NCI-H1092 treated with DMSO at 0.1 percent for 48 hours (cell line): ENCODE results near the gene UBL4B.
A peak's percentile ranks its signal among the peaks of the same experiment; 100 is the strongest.

Experiments used
- DNase-seq: peaks from one replicate; lab custom pipeline; 2025; lab: John Stamatoyannopoulos, UW

The UBL4B gene

DNA sequence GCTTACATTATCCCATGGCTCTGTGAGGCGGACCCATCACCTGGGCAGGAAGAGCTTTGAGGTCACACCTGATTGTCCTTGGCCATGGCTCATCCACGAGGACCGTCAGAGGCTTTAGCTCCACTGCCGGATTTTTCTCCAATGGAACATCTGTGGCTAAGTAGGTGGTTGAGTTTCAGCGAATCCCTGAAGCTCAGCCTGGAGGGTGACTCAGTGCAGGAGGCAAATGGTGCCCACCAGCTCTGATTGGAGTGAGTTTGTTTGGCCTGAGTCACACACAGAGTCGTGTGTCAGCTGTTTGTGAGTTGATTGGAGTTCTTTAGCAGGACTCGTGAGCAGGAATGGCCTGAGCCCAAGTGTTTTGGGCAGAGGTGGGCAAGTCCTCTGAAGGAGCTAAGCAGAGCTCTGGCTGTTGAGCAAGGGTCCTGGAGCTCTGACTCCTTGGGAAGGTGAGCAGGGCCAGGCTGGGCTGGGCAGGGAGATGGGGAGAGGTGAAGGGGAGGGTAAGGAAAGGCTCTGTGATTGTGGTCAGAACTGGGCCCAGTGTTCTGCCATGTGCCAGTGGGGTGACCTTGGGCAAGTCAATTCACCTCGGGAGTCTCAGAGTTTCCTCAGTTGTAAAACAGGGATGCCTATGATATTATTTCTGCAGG, 40.0 kb downstream of the UBL4B start:
- no peak for DNase-seq

DNA sequence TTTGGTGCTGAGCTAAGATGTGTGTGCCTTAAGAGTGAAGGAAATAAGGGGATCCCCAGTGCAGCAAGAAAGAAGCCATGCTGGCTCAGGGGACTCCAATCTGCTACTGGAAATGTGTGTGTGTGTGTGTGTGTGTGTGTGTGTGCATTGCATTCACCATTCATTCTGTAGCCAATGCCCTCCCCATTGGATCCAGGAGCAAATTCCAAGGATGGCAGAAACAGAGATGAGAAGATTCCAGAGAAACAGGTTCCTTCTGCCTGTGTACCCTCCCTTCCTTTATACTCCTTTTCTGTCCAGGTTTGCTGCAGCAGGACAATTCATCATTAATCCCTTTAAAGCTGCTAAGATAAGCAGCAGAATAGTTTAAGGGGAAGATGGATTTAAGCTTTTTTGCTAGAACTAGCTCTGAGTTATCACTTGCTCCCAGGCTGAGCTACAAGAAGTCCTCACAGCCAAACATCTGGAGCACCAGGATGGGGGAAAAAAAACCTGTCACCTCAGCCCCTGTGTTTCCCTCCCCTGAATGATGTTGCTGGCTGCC, 41.2 kb downstream of the UBL4B start:
- DNase-seq = no peak

DNA sequence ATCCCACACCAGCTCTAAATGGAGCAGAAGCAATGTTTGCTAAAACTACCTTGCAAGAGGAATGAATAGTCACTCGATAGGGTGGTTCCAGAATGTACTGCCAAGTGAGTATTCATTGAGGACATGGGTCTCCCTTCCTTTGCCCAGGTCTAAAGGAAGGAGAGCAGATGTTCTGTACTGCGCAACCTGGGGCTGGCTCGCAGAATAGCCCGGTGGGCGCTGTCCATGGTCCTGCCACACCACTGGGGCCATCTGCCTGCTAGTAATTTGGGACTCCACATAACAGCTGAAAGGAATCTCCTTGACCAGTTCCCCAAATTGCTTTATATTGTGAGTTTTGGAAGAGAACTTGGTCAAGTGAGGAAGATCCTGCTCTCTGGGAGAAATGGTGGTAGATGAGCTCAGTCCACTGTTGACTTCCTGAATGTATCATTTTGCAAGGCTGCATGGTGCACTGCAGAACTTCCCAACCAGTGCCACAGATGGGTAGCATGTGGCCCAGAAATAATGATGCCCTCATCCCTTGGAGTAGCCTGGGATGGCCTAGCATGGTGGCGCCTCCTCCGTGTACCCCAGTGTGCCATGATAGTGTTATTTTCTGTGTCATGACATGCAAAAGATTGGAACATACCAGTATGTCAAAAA, 43.8 kb downstream of the UBL4B start:
- DNase-seq = no peak

DNA sequence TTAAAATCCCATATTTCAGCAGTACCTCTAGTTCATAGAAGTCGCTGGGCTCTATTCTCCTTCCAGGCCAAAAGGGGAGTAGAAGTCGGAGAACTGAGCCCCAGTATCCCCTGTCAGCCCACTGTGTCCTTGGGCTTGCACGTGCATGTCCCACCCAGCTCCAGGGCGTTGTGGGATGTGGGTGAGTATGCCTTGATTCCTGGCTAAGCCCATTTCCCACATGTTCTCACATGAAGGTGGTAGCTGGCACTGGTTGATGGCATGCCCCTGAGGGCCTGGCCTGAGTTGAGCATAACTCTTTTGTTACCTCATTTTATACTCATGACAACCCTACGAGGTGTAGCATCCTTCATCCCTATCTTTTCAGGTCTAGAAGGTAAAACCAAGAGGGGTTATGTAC, 46.0 kb downstream of the UBL4B start:
- DNase-seq = no peak

DNA sequence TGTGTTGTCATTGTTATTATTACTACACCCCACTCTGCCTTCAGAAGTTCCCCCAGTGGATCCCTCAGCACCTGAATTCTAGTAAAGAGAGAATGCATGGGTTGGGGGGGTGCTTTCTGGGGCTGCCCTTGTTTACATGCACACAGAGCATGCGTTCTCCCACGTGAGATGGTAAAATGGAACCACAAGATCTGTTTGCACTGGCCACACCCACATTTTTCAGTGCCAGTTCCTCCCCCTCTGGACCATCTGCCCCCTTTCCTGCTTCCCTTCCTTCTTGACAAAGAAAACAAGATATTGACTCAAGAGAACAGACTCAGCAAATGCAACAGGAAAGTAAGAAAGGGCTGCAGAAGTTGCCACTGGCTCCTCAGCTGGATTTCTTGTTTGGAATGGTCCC, 46.9 kb downstream of the UBL4B start:
- DNase-seq = no peak

DNA sequence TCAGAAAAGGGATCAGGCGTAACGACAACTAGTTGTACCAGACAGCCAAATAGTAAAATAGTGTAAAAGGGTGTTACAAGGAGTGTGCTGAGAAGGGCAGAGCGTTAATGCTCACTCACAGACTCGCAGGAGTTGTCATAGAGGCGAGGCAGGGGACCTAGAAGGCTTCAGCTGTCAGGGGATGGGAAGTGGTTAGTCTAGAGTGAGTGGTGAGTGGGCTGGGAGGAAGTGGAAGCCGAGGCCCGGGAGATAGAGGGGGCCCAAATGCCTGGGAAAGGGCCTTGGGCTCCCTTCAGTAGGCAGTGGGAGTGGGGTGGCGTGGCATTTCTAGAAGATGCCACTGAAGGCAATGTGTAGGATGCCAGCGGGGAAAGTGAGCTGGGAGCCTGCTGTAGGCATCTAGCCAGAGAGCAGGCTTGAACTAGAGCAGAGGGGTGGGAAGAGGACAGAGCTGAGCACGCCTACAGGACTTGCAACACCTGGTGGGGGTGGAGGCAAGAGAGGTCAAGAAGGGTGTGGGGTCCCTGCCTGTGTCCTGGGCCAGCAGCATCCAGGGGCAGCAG, 48.4 kb downstream of the UBL4B start:
- DNase-seq = no peak

DNA sequence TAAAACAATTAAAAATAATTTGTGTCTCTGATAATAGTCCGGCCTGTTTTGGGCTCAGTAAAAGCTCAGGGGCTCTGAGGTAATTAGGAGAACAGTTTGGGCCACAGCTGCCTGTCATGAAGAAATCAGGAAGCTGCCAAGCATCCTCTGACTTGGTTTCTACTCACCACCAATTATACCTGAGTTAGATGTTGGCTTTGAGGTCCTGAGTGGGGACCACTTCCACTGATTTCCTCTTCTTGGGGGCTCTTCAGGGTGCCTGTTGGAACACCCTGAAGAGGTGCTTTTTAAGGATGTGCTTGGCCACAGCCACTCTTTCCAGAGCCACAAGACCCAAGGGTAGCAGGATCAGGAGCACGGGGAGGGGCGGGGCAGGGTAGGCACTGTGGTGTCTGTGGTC, 48.9 kb downstream of the UBL4B start:
- no peak for DNase-seq

DNA sequence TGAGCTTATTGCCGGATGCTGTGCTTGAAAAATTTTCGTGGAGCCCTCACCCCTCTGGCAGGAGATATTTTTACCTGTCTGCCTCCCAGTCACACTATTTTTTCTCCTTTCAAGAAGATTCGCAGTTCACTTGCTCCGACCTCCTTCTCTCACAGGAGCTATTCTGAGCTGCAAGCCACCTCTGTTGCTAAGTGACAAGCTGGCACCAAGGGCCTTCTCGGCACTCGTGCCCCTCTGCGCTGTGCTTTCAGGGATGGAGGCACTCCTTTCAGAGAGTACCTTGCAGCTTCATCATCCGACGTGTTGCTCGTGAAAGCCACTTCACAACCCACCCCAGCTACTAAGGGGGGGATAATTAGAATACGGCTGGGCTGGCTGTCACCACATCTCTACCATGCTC, 49.6 kb downstream of the UBL4B start:
- peak; percentile 52 for DNase-seq
